HG03025 (cell line): ENCODE results near the gene PPFIA2.

Experiments used
- ATAC-seq: cut with Tn5 transposase; IDR thresholded peaks from one replicate; pipeline ENCODE4 v1.9.1; 2021; ENCODE audit warnings: mild to moderate bottlenecking, moderate library complexity; ENCODE audit not compliant: unreplicated experiment, low FRiP score

Gene PPFIA2

DNA sequence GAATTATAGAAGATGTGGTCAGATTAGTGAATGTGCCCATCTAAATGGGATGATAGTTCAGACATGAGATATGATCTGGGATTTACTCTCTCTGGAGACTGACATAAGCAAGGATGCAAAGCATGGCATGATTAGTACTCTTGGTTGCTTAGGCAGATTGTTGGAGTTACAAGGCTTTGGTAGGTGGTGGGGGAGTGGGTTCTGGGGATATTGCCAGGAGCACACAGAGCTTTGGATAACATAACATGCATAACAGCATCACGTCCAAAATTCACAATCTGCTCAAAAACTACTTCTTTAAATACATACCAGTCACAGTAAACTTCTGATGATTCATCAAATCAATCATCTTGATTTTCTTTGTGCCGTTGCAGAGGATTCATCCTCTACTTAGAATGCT is 393.9 kb downstream of the PPFIA2 start:
- no peak for ATAC-seq

DNA sequence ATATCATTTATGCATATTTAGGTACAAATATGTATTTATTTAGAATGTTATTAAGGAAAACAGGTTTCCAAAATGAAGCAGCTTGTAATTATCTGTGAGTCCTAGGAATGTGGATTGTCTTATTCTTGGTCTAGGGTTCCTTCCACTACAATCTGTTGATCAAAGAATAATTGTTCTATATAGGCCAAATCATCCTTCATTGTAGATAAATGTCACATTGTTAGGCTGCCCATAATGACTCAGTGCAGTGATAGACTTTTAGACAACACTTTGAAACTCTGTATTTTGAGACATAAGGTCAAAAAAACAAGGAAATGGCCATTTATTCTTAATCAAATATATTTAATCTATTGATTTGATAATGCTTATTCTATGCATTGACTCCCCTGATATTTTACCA is 398.2 kb downstream of the PPFIA2 start:
- no peak for ATAC-seq

DNA sequence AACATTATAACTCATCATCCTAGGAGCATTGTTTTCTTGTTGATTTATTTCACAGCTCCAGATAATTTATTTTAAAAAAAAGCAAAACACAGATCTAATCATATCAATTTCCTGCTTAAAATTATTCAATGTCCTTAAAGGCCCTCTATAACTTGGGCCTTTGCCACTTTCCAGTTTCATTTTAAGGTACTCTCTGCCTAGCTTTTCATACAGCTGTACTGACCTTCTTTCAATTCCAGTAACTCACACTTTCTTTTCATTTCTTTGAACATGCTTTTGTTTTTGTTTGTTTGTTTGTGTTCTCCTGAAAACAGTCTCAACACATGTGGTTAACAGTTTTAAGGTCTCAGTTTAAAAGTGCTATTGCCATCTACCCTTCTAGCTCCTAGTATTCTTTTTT is 399.4 kb downstream of the PPFIA2 start:
- ATAC-seq = no peak

DNA sequence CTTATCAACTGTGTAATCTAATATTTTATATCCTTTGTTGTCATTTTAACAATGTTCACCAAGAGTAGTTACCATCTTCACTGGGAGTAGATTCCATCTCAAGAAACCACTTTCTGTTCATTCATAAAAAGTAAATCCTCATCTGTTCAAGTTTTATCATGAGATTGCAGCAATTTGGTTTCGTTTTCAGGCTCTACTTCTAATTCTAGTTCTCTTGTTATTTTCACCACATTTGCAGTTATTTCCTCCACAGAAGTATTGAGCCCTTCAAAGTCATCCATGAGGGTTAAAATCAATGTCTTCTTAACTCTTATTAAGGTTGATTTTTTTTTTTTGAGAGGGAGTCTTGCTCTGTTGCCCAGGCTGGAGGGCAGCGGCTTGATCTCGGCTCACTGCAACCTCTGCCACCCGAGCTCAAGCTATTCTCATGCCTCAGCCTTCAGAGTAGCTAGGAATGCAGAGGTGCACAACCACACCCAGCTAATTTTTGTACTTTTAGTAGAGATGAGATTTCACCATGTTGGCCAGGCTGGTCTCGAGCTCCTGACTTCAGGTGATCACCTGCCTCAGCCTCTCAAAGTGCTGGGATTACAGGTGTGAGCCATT is 404.7 kb downstream of the PPFIA2 start:
- no peak for ATAC-seq

DNA sequence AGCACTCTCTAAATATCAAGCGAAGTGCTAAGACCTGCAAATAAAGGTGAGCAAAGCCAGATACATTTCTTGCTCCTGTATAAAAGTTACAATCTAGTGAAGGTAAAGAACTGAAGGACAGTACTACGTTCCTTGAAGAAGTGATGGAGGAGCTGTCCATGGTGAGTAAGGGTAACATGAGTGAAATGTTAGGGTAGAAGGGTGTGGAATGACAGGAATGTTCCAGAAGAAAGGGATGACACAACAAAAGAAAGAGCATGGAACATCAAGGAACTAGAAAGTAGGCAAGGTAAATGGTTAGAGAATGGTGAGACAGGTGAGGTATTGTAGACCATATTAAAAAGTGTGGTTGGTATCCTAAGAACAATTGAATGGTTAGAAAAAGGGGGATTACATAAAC is 408.8 kb downstream of the PPFIA2 start:
- no peak for ATAC-seq

DNA sequence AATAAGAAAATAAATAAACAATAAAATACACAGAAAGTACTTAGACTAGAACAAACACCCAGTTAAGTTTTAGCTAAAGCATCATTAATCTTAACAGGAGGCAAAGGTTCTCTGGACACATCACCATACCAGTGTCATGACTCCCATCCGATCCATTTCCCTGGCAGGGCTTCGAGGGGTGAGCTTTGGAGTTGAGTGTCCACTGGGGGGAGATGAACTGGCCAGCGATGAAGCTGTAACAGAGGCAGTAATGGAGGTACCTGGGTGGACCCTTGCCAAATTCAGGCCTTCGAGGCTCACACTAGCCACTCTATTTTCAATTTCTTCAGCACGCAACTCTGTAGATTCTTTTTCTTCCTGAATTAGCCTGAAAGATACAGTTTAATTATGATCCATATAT is 411.7 kb downstream of the PPFIA2 start:
- ATAC-seq = no peak

DNA sequence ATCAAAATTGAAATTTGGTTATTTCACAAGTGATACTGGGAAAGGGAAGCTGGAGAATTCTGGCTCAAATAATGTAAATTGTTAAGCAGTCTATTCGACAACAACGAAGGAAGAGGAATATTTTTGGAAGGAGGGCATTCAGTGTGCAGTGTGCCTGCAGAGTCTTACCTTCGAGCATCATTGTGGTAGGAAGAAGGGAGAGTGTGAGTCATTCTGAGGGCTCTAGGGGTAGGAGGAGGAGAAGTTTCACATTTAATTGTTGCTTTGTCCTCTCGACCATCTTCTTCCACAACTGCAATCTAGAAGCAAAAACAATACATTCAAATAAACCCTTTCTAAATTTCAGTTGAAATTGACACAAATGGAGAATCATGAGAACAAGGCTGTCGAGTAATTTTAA is 418.2 kb downstream of the PPFIA2 start:
- ATAC-seq = no peak

DNA sequence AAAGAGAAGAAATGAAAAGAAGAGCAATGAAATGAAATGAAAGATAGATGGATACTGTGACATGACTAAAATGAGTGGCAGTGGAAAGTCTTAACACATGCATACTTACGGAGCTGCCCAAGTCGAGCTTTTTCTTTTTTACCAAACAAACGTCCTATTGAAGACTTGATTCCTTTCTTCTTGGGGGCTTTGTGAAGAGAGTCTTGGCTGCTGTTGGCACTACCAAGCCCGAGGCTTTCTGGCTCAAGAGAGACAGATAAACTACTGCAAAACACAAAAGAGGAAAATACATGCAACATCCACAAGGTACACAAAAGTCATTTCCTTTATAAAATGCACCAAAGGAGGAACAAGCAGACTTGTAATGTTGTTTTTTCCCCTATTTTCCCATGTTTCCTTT is 420.1 kb downstream of the PPFIA2 start:
- no peak for ATAC-seq

DNA sequence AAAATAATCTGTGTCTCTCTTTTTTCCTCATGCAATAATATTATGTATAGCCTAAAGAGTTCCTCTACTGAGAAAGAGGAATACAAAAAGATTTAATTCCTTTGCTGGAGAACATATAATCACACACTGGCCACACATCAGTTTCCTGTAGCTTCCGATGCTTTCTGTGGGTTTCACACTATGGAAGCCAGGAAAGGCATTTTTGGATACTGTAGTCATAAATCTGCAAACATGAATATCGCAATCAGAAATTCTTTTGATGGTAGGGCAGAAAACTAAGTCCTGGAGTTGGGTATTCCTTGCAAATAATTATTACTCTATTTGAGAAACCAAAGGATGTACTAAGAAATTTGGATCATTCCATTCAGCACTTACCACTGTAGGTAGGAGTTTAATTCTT is 421.3 kb downstream of the PPFIA2 start:
- no peak for ATAC-seq

DNA sequence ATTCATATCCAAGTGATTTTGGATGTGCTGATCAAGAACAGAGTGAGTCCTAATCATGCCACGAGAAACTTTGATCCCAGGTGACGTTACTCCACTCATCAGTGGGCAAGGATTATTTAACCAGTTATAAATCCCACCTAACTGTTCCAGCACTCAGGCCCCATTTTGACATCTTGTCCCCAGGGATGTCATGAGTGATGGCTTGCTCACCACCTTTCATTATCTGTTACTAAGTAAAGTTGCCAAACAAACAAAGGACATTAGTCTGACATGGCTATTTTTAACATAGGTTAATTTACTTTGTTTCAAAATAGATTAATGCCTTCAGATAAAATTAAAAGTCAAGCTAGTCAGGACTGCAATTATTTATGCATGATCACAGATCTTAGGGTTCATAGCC is 425.3 kb downstream of the PPFIA2 start:
- no peak for ATAC-seq

DNA sequence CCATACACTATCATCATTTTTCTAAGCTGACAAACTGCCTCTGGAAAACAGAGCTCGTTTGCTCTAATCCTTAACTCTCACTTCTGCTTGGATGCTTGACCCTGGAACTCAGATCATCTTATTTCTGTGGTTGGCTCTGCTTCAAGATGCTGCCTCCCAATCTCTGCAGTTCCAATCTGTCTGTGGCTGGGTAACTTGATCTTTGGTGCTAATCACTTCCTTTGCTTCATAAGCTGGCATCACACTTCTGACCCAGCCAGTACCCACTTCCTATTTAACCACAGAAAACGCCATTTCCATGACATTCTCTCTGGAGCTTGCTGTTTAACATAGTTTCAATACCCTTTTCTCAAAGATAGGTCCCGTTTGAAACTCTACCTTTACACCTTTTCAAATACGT is 427.1 kb downstream of the PPFIA2 start:
- no peak for ATAC-seq

DNA sequence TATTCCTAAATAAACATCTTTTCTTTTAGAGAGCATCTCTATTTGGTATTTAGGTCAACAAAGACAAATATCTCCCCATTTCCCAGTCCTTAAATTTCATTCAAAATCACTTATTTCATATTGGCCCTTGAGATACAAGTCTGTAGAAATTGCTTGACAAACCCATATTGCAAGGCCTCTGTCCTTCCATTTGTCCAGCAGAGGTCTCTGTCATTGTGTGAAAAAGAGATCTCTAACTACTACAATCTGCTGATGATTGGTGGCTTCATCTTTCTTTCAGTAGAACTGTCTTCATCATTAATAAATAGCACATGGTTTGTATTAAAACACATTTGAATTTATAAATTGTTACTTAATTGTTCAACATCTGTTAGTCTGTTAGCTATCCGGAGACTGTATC is 428.7 kb downstream of the PPFIA2 start:
- no peak for ATAC-seq

DNA sequence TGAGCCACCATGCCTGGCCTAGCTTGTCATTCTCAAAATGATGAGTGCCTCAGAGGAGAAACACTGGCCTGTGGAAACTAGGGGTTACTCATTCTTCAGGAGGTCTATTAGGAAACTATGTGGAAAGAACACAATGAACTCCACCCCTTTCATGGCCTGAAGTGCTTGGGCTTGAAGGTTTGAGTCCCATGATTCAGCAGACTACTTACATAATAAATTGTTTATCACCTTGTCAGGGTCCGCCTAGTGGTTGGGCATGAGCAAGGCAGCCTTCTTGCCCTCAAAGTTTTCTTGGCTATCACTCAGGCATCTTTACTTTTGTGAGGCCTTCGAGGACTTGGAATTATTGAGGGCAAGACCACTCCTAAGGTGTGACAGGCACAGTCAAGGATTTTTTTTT is 430.1 kb downstream of the PPFIA2 start:
- no peak for ATAC-seq

DNA sequence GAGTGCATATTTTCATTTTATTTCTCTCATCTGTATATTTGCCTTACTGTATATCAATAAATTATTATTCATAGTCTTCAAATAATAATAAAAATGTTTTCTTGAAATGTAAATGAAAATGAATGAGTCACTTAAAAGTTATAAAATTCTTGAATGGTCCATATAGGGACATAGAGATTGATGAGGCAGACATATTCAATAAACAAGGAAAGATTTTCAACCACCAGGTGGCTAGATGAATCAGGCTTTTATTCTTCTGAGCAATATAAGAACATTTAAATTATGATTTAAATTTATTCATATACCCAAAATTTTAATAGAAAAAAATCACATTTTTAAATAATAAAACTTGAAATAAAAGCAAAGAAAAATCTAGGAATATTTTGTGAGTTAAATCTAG is 431.7 kb downstream of the PPFIA2 start:
- no peak for ATAC-seq

DNA sequence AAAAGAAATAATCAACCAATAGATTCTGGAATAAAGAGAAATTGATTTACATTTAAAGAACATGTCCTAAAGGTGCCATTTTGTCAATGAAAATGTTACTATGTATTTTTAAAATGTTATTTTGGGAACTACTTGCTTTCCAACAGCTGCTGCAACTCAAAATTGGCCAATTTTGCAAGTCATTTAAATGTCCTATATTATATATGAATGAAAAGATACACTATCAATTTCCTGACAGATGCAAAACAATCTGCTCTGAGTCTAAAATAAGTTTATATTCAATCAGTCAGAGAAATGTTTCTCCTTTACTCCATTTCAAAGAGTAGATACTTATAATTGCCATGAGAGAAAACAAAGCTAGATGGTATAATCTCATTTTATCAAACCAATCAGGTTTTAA is 434.1 kb downstream of the PPFIA2 start:
- ATAC-seq = no peak

DNA sequence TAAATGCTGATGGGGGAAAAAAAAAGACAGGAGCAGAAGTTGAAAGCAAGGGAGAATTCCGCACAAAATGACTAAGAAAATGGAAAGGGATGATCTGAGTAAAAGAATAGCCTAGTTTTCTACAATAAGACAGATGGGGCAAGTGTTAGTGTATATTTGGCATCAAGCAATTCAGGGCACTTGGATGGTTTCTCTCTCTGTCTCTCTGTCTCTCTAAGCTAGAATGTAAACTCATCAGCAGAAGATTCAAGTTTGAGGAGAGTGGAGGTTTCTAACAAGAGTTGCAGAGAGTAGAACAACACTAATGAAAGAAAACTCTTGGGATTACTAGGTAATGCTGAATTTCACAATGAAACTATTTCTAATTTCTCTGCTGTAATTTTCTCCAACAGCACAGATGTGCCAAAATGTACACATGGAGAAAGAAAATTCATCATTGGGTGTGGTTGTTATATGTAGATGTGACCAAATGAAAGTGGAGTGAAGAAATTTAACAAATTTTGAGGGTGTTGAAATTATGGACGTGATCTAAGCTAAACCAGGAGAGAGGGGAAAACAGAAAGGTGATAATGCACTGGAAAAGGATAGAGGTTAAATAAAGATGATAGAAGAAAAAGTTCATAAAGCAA is 444.1 kb downstream of the PPFIA2 start:
- ATAC-seq = no peak

DNA sequence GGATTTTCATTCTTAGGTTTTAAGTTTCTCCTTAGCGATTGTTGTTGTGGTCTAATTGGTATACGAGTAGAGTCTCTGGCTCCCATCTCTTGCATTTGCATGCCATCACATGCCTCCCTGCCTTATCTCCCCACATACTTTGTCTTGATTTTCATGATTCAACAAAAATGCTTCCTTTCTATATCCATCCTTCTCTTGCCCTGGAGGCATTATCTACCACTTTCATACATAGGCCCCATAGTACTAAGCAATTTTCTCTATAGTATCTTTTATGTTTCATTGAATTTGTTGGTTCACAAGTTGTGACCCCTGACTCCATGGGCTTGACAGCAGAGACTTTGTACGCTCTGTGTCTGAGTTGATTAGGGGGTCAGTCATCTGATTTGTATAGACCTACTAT is 455.2 kb downstream of the PPFIA2 start:
- no peak for ATAC-seq

DNA sequence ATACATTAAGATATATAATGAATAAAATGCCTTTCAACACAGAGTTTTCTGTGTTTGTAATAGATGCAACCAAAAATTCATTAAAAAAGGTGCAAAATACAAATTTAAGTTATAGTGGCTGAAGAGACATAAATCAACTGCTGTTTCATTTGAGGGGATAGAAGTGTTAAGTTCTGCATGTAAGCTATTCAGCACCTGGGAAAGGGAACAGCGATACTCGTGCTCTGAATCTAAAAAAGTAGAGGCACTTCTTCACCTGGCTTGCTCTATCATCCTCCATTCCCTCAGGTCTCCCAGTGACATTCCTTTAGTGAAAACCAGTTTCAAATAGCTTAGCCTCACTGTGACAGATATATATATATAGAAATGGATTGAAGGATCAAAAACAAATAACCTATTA is 458.7 kb downstream of the PPFIA2 start:
- ATAC-seq = no peak

DNA sequence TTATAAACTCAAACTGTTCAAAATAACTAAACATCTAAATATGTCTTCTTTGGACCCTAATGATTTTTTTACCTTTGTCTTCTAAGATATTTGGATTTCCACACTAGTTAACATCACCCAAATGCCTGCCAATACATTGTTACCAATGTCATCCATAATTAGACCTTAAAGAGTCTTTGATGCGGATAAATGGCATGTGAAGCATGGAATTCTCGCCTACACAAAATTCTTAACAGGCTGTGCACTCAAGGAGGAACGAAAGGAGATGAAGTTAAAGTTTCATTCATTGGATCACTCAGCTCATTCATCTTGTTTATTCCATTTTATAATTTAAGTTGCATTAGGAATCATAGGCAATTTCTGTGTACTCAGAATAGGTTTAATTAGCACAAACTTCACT is 461.5 kb downstream of the PPFIA2 start:
- ATAC-seq = no peak

DNA sequence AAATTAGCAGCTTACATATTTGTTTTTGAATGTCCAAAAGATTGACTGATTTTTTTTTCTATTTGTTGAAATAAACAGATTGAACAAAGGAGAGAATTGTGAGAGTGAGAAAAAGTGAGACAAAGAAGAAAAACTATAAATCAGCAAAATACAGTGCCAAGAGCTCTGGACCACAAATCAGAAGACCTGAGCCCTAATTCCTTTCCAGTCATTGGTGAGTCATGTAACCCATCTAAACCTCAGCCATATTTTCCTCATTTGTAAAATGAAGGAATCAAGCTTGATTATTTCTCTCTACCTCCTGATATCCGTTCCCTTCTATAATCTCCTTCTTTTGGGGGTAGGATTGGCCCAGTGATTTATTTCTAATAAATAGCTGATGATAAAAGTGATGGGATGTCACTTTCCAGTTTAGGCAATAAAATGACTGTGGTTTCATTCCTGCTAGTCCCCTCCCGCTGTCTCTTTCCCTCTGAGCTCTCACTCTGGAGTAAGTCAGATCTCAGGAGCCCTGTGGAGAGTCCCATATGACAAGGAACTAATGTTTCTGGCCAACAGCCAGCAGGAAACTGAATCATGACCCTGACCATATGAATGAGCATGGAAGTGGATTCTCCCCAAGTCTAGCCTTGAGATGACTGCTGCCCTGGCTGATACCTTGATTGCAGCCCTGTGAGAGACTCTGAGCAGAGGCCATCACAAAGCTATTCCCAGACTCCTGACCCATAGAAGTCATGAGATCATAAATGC is 462.4 kb downstream of the PPFIA2 start:
- ATAC-seq = no peak

DNA sequence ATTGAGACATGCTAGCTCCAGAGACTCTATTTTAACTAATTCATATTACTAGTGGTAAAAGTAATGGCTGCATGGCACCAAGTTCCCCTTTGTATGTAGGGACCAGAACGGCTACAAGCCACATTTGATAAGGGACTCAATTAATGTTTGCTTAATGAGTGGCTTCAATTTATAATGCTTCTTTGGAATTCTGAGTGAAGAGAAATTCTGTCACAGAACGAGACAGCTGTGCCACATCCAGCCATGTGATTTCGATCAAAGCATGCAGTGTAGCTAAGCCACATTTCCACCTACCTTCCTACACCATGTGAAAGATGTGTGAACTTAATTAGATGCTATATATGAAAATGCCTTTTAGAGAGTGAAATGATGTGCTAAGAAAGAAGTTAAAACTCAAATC is 463.9 kb downstream of the PPFIA2 start:
- ATAC-seq = no peak
